Endothelial cell of hepatic sinusoid (primary cell): Measurements from ENCODE around the gene DHRSX.
"Not testable (repeated sequence)": the region's sequence is repeated elsewhere in the genome, so short reads cannot be mapped to it uniquely, and the experiment has no call there.

Experiments used
- in situ Hi-C: cut with HindIII; loops from 2 replicates; pipeline ENCODE4 v1.10.0; 2017; ENCODE audit warnings: low sequenced_read_pairs

The DHRSX gene

GRCh38 chrX:2460821-2461710, 39.7 kb downstream of the DHRSX start:
- in situ Hi-C loops = loop anchor here (5.0 kb wide), 1 partner anchor 36 kb away; no protein-coding TSS in a partner anchor

- in situ Hi-C loops = loop anchor here (5.0 kb wide), 1 partner anchor 37 kb away; no protein-coding TSS in a partner anchor
These were observed 40.7 kb downstream of the DHRSX start for GRCh38 chrX:2460048-2460447.

GRCh38 chrX:2458309-2458708, 42.5 kb downstream of the DHRSX start:
- in situ Hi-C loops = no loop called here

GRCh38 chrX:2457289-2458133, 43.3 kb downstream of the DHRSX start:
- in situ Hi-C loops = no loop called here

GRCh38 chrX:2456091-2456490, 44.7 kb downstream of the DHRSX start:
- in situ Hi-C loops = not testable (repeated sequence)

GRCh38 chrX:2454620-2455019, 46.2 kb downstream of the DHRSX start:
- in situ Hi-C loops = not testable (repeated sequence)

GRCh38 chrX:2452799-2453198, 48.0 kb downstream of the DHRSX start:
- in situ Hi-C loops = no loop called here

GRCh38 chrX:2452317-2452784, 48.4 kb downstream of the DHRSX start:
- in situ Hi-C loops = no loop called here

GRCh38 chrX:2451501-2452316, 49.1 kb downstream of the DHRSX start:
- in situ Hi-C loops = no loop called here

- in situ Hi-C loops = no loop called here
These were observed 50.1 kb downstream of the DHRSX start for GRCh38 chrX:2450681-2451080.

- in situ Hi-C loops = no loop called here
These were observed 51.5 kb downstream of the DHRSX start for GRCh38 chrX:2449135-2449886.

GRCh38 chrX:2447484-2447883, 53.3 kb downstream of the DHRSX start:
- in situ Hi-C loops = no loop called here

- in situ Hi-C loops = no loop called here
These were observed 54.0 kb downstream of the DHRSX start for GRCh38 chrX:2446815-2447214.

GRCh38 chrX:2445662-2446623, 54.8 kb downstream of the DHRSX start:
- in situ Hi-C loops = no loop called here

- in situ Hi-C loops = no loop called here
These were observed 58.1 kb downstream of the DHRSX start for GRCh38 chrX:2442694-2443093.

GRCh38 chrX:2441466-2441865, 59.3 kb downstream of the DHRSX start:
- in situ Hi-C loops = no loop called here

- in situ Hi-C loops = no loop called here
These were observed 61.2 kb downstream of the DHRSX start for GRCh38 chrX:2439613-2440012.

GRCh38 chrX:2435465-2435864, 65.3 kb downstream of the DHRSX start:
- in situ Hi-C loops = no loop called here
